Stimulated activated CD8-positive, alpha-beta memory T cell treated with anti-CD3 and anti-CD28 coated beads, Interleukin-7, amount 100 ng/mL, for 1 hour (primary cell): Measurements from ENCODE around the gene UBE2D2.
"Not testable (repeated sequence)": the region's sequence is repeated elsewhere in the genome, so short reads cannot be mapped to it uniquely, and the experiment has no call there.

Experiments
- DNase-seq, 2 donors: peaks; one replicate each; pipeline ENCODE4 v3.0.0-alpha.2; 2020; ENCODE audit warnings: low read depth in 2 of 2

Gene UBE2D2

GRCh38 chr5:139560752-139561654, at the start of gene UBE2D2:
TSS of gene UBE2D2 (plus strand) at chr5:139561339. CDS start at chr5:139561792, 453 bp downstream.
- DNase-seq, result peak; percentile 94

- DNase-seq, result no peak
These were observed 48.3 kb upstream of the UBE2D2 start for GRCh38 chr5:139512786-139513390.

- peak; percentile 51 to 68 for DNase-seq
These were observed 47.7 kb upstream of the UBE2D2 start for GRCh38 chr5:139513434-139513833.

GRCh38 chr5:139513852-139514485, 47.2 kb upstream of the UBE2D2 start:
- no peak for DNase-seq

GRCh38 chr5:139514486-139514856, 46.7 kb upstream of the UBE2D2 start:
- DNase-seq, result no peak

GRCh38 chr5:139517683-139518564, 43.2 kb upstream of the UBE2D2 start:
- DNase-seq, result peak; percentile 81 to 84

- no peak for DNase-seq
These were observed 37.3 kb upstream of the UBE2D2 start for GRCh38 chr5:139523635-139524445.

- DNase-seq, result no peak
These were observed 36.7 kb upstream of the UBE2D2 start for GRCh38 chr5:139524446-139524845.

GRCh38 chr5:139524940-139525585, 36.1 kb upstream of the UBE2D2 start:
- no peak for DNase-seq

GRCh38 chr5:139525586-139526308, 35.4 kb upstream of the UBE2D2 start:
- DNase-seq, result not testable (repeated sequence)

- DNase-seq, result not testable (repeated sequence)
These were observed 34.6 kb upstream of the UBE2D2 start for GRCh38 chr5:139526309-139527089.

- DNase-seq, result not testable (repeated sequence)
These were observed 34.1 kb upstream of the UBE2D2 start for GRCh38 chr5:139527090-139527470.

- not testable (repeated sequence) for DNase-seq
These were observed 33.2 kb upstream of the UBE2D2 start for GRCh38 chr5:139527896-139528467.

- DNase-seq, result not testable (repeated sequence)
These were observed 32.4 kb upstream of the UBE2D2 start for GRCh38 chr5:139528695-139529094.

- DNase-seq, result not testable (repeated sequence)
These were observed 31.1 kb upstream of the UBE2D2 start for GRCh38 chr5:139530079-139530478.

GRCh38 chr5:139531772-139532169, 29.4 kb upstream of the UBE2D2 start:
- DNase-seq, result no peak

GRCh38 chr5:139543423-139543991, 17.6 kb upstream of the UBE2D2 start:
- peak; percentile 6 to 11 for DNase-seq

- not testable (repeated sequence) for DNase-seq
These were observed 14.5 kb upstream of the UBE2D2 start for GRCh38 chr5:139546593-139546992.
